AG20443 (cell line): Measurements from ENCODE around the gene ACOX2.

Experiments
- DNase-seq: peaks from one replicate; pipeline ENCODE4 v3.0.0; 2012; ENCODE audit warnings: low spot score, mixed read lengths

The ACOX2 gene

DNA sequence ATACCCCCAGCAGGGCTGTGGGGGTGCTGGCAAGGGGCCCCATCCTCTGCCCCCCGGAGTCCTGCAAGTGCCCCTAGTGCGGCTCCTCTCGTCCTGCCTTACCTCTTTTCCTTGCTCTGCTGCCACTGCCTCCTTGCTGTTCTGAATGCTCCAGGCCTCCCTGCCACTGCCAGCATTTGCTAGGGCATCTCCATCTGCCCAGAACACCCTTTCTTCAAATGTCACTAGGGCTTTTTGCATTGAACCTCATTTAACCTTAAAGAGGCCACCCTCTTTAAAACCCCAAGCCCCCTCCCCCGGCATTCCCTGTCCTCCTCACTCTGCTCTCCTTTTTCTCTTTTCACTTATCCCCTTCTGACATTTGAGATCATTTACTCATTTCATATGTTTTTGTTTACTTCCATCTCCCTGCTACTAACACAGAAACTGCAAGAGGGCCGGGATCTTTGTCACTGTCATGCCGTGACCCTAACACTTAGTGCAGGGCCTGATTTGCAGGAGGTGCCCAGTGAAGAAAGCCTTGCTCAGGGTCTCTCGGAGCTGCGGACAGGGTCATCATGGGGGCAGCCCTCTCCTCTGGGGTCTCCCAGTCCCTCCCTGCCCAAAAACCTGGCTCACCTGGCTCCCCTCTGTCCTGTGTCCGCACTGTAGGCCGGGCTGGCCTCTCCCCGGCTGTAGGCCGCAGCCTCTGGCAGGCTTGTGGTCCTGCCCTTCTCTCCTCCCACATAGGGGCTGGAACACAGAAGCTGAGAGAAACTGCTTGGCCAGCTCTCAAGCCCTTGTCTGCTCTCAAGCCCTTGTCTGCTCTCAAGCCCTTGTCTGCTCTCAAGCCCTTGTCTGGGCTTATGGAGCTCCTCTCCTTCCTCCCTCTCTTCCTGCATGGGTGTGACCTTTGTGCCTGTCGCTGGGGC, at the start of gene ACOX2:
TSS of gene ACOX2 (minus strand) at position 690 of the 911 bp plus-strand sequence. CDS start 2,084 bp downstream, outside the sequence.
- peak; percentile 90 for DNase-seq

DNA sequence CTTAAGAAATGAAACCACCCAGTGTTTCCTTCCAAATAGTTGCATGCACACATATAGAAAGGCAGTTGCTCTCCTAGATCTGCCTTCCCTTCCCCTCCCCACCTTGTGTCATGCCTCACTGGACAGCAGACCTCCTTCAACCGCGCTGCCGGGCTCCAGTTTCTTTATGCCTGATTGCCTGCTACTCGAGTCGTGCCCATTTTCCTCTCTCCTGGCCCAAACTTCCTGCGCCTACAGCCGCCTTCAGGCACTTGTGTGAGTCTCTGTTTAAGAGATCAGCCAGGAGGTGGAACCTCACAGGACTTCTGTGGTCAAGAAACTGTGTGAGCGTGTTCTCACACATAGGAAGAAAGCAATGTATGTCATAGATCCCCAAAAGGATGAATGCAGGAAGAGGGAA, 49.0 kb upstream of the ACOX2 start:
- no peak for DNase-seq

DNA sequence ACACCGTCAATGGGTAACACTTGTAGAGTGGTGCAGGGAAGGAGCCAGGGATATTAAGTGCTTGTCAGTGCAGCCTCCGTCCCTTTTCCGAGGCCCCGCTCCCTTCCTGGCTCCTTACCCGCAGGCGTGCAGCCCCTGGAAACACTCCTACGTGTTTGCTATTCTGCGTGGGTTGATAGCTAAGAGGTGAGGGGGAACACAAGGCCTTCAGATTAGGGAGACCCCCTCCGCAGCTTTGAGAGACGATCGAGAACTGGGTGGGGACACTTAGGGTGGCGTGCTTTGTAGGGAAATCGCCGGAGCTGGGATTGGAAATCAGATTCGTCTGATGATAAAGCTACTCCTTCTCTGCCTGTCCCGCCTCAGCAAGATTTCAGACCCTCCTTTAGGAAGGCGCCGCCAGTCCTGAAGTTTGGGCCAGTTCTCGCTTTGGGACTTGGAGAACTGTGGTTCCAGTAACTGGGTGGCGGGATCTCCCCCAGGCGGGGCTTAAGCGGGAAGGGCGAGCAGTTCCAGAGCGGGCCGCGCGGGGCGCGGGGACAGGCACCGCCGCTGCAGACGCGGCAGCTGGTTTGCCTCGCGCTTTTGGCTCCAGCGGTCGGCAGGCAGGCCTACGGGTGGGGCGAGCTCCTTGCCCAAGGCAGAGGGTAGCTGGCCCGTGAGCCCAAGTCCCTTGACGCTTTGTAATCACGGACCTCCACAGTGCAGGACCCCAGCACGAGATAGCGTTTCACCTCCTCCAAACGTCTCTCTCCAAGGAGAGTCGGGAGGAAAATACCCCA, 48.2 kb upstream of the ACOX2 start:
- peak; percentile 97 for DNase-seq

DNA sequence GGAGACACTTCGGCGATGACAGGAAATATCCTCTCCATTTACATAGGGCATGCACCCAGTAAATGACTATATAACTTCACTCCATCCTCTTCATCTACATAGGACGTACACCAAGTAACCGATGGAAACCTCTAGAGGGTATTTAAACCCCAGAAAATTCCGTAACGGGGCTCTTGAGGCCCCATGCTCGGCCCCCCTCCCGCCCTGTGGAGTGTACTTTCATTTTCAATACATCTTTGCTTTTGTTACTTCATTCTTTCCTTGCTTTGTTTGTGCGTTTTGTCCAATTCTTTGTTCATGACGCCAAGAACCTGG, 47.7 kb upstream of the ACOX2 start:
- no peak for DNase-seq

DNA sequence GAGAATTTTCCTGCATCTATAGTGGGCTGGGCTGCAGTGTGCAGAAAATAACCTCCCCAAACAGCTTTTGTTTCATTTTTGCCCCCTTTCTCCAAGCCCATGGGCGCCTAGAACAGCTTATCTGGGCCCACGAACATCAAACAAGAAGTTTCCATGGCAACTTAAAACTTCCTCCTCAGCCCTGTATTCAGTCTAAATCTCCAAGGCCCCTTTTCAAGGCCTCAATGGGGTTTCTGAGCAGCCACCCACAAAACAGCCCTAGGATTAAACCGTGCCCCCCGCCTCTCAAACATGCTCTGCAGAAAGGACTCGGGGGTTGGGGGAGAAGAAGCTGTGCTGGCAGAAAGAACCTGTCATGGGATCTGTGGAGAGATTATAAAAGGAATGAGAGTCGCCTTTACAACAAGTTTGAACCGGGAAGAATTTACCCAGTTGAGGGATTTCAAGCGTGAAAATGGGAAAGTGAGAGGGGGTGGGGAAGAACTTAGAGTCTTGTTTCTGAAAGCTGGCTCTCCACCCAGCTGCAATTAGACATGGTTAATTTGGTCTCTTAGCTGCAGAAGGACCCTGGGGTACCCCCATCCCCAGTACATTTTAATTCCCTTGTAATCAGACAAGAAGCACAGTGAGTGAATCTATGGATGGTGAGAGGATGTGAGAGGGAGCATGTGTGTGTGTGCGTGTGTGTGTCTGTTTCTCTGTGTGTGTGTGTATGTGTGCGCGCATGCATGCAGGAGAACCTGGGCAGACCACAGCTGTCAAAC, 44.5 kb upstream of the ACOX2 start:
- no peak for DNase-seq

DNA sequence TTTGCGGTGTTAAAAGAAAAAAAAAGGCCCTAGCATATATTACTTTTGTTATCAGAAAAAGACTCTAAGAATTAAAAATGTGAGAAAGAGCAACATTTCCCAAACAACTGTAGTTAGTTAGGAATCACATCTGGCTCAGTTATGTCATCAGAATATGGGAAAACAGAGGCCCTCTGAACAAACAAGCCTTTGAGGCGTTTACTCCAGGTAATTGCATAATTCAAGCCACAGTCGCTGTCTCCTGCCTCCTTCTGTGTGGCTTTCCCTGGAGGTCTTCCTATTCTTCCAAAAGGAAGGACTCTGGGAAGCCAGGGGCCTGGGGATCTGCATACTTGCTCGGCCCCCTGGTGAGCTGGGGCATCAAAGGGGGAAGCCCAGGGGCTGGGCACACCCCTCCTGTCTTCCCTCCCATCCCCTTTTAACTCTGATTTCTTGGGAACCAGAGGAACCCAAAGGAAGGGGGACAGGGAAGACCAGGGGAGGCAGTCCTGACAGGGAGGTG, 43.9 kb upstream of the ACOX2 start:
- no peak for DNase-seq

DNA sequence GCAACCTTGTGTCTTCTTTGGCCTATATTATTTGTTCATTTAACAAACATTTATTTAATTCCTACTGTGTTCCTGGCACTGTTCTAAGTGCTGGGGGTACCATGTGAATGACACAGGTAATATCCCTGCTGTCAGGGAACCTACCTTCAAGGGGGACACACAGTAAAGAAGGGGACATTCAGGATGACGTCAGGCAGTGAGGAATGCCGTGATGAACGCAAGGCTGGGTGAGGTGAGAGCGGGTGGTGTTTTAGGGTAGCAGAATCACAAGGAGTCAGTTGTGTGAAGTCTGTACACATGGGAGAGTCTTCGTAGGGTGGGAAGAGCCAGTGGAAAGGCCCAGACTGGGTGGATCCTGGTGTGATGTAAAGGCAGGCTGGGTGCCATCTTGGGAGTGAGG, 41.9 kb upstream of the ACOX2 start:
- no peak for DNase-seq

DNA sequence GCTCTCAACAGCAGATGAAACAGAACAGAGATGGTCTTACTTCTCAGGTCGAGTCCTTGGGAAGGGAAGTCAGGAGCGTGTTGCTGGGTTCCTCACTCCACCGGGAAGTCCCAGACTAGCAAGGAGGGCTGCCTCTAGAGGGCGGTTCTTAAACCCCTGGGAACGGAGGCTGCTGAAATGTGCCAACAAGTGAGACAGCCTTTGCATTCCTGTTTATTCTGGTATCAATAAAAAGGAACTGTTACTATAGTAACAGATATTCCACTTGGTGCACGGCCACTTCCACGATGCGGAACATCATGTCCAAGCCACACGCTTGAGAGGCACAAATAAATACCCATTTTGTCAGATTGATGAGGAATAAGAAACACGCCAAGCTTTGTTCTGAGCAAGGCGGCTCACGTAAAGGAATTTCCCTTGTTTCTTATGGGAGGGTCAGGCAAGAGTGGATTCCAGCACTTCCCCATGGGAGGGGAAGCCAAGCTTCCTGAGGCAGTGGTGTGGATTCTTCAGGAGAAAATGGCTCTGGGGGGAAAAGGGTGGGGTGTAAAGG, 40.4 kb upstream of the ACOX2 start, which contains the start of gene FAM107A:
TSS of gene FAM107A (minus strand) at position 123 of the 553 bp plus-strand sequence. CDS start 7,531 bp downstream, outside the sequence.
- DNase-seq, result peak; percentile 82

DNA sequence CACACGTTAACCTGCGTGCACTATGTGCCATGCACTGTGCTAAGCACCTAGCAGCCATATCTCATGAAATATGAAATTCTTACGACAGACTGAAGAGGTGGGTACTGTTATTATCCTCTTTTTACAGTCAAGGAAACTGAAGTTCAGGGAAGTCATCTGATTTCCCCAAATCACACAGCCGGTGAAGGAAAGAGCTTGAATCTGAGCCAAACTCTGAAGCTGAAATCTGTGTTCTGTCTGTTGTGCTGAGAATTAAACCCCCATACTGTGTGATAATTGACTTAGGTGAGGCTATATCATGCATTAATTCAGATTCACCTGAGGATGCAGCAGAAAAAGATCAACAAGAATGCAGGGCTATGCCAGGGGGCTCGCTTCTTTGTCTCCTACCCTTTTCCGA, 39.7 kb upstream of the ACOX2 start:
- DNase-seq, result no peak

DNA sequence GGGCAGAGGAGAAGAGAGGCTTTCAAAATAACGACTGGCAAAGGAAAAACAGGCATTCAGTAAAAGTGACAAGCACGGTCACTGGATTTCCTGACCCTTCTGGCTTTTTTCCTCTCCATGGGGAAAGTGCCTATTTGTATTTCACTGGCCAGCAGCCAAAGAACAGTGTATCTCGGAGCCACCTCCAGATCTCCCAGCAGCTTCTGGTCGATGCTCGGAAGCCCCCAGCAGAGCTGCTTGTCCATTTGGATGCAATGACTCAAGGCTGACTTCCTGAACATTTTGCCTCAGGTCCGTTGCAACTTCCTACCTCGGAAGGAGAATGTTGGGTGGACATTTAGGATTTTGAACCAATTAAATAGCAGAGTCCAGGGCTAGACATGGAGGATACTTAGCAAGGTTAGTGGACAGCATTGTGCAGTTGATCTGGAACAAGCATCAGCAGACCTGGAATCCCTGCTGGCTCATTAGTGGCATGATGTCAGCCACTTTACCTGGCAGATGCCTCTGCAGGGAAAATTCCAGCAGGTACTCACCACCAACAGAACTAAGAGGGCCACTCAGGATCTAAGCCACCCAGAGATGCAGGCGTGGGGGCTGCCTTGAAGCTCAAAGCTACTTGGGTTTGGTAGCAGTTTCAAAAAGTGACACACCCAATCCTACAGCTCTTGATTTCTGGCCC, 39.1 kb upstream of the ACOX2 start:
- no peak for DNase-seq

DNA sequence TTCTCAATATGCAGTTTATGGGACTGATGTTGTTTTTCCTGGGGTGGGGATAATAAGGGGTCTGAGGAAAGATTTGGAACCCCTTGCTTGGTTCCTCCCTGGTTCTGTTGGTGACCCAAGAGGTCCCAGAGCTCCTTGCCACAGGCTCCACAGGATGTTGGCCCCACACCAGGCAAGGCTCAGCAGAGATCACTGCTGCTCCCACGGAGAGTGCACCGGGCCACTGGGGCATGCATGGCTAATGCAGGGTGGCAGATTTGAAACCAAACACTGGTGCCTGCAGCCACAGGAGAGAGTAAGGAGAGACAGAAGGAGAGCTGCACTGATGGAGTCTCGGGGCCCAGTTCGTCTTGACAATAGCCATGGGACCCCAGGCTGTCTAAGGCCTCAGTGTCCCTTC, 37.7 kb upstream of the ACOX2 start:
- no peak for DNase-seq

DNA sequence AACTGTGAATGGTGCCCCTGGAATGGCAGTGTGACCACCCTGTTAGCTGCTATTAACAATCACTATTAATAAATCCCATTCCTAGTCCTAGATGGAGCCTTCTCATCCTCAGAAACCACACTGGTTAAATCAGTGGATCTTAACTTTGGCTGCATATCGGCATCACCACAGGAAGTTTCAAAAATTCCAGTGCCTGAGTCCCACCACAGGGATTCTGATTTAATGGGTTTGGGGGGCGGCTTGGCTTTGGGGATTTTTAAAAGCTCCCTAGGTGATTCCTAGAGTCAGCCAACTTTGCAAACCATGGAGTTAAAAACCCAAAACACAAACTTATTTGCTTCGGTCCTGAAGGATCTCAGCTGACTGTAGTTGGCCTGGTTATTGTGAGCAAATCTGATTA, 37.1 kb upstream of the ACOX2 start:
- no peak for DNase-seq

DNA sequence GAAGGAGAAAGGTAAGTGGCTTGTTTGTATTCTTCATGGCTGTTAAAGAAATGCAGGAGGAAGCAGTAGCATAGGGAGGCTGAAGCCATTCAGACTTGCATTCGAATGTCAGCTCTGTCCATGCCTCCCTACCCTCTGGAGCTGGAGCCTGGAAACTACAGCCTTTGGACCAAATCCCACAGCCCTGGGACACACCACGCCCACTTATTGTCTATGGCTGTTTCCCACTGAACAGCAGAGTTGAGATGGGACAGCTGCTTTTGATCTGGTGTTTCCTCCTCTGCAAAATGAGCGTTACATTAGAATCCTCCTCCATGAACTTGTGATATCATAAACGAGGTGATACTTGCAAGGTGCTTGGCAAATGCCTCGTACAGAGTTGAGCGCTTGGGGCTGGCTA, 36.6 kb upstream of the ACOX2 start:
- DNase-seq, result peak; percentile 47

DNA sequence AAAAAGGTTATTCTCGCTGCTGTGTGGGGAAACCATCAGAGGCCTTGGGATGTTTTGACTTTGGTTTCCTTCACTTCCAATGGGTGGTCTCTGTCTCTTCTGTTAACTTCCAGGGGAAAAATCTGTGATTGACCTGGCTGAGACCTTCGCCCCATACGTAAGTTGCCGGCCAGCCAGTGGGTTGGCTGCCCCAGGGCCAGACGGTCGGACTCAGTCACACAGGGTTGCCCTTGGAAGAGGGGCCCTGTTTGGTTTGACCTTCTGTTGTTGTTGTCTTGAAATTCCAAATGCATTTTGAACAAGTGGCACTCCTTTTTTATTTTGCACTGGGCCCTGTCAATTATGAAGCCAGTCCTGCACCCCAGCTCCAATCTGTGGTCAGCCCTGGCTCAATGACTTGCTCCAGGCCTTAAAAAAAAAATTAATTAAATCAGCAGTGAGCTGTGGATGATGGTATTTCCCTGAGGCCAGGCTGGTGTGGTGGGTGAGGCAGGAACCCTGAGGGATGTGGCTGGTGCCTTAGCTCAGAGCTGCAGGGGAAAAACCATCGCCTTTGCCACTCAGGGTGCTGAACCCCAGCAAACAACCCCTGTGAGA, 35.7 kb upstream of the ACOX2 start:
- DNase-seq, result no peak

DNA sequence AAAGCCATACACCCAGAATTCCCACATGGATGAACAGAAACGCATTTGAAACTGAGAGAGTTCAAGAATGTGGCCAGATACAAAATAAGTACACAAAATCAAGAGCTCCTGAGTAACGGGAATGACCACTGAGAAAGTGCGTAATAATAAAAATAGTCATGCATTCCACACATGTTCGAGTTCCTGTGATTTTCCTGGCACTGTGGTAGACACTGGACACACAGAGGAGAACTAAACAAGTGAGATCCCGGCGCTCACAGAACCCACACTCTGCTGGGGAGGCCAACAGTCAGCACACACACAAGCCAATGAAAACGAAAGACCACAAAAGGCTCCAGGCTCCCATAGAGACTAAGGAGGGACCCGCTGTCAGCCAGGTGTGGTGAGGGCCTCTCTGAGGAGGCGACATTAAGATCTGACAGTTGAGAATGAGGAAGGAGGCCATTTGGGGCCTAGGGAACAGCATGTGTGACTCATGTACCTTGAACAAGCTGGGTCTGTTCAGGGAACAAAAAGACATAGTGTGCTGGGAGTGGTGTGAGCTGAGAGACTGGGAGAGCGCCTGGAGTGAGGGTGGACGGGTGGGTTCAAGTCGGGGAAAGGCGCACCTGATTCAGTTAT, 35.1 kb upstream of the ACOX2 start:
- no peak for DNase-seq

DNA sequence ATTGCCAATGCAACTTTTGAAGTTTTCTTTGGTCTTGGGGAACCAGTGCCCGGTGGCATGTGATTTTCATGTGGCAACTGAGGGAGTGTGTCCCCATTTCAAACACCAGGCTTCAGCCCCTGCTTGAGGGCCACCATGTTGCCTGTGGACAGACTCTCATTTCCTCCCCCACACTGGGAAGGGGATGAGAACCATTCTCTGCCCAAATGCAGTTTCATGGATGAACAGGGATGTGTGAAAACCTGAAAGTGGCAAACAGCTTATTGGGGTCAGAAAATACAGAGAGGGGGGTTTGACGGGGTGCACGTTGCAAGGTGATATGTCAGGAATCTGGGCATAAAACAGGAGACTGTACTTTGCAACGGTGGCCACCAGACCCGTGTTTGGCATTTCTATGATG, 33.9 kb upstream of the ACOX2 start:
- no peak for DNase-seq

DNA sequence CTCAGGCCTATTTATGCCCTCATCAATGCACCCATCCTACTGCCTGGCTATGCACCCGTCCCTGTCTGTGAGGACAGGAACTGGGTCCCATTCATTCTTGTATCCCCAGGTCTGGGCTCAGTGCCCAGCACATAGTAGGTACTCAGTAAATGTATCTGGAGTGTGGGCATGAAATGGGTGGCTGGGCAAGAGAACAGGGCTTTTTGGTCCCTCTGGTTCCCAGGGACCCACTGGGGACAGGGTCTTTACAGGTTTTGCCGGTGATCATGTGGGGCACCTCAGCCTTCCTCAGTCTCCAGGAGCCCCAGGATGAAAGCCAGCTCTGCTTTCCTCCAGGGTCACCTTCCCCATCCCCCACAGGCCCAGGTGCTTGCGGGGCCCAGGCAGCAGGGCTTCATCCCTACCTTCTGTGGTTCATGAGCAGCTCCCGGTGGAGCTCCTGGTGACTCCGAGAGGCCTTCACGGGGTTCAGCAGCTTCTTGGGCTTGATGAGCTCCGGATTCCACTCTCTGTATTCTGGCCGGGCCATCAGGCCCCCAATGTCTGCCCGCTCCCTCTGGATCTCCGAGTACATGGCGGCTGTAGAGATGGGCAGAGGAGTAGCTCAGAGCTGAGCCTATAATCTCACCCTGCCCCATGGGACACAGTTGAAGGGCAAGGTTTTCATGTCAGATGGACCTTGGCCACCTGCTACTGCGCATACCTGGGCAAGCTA, 32.5 kb upstream of the ACOX2 start:
- no peak for DNase-seq

DNA sequence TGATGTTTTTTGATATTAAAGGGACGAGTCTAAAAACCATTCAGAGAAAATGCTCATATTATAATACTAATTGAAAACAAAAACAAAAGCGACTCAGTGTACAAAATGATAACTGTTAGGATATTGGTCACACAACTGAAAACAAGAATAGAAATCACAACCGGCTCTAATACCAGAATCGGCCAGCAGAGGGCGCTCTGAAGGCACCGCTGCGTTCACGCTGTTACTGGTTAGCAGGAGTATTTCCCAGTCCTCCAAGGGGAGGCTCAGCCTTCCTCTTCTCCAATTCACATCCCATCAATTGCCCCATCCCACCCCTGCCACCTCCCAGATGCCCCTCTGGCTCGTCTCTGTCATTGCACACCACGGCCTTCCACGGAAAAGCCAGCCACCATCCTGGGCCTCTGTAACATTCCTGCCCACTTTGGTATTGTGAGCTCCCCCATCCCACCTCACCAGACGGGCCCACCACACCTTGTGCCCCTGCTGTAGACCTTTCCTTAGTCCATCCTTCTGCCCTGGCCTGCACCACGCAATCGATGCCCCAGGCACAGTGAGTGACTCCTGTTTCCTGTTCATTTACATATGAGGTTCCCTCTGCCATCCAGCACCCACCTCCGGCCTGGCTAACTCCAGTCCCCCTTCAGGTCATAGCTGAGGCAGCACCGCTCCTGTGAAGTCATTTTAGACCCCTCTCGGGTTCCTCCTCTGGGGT, 31.7 kb upstream of the ACOX2 start:
- DNase-seq, result peak; percentile 73

DNA sequence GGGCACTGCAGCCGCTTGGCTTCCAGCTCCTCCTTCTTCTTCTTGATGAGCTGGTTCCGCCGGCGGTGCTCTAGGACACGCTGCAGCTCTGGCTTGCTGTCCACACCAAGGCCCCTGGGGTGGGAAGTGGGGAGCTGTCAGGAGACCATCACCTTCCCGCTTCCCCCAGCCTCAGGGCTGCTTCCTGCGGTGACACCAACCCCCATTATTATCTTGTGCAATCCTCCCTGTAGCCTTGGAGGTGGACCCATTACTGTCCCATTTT, 30.2 kb upstream of the ACOX2 start:
- no peak for DNase-seq
